Activated B cell treated with CpG ODN at 0.5 μM for 24 hours (primary cell): Measurements from ENCODE around the gene APBA1. TPM values are rescaled to one million over a fixed set of nuclear protein-coding genes. Genes with fewer than 3 reads are reported as not detected.

Experiments
- ATAC-seq: fragments of 200-7000 bp; cut with Tn5 transposase; one replicate; pipeline ENCODE4 v1.10.0; 2021; ENCODE audit warnings: low read depth, mild to moderate bottlenecking, moderate library complexity
- CTCF ChIA-PET: fragments of 350-600 bp; sonication (Branson Sonifier 250); formaldehyde crosslinking; loops from one replicate; lab custom pipeline; 2021; ENCODE audit warnings: antibody characterized with exemption; lab: Charles Lee
- POLR2A ChIA-PET: fragments of 350-600 bp; sonication (Branson Sonifier 250); formaldehyde crosslinking; loops from one replicate; lab custom pipeline; 2021; ENCODE audit warnings: antibody characterized with exemption; lab: Charles Lee
- DNase-seq: peaks from one replicate; pipeline ENCODE4 v3.0.0; 2022
- H3K27ac Mint-ChIP-seq: one replicate; pipeline ENCODE4 v1.8.0; 2020; ENCODE audit warnings: mixed read lengths
- H3K27me3 Mint-ChIP-seq: one replicate; pipeline ENCODE4 v1.8.0; 2021; ENCODE audit warnings: mixed read lengths
- H3K36me3 Mint-ChIP-seq: one replicate; pipeline ENCODE4 v1.8.0; 2021; ENCODE audit warnings: low read depth, mixed read lengths
- H3K4me1 Mint-ChIP-seq: one replicate; pipeline ENCODE4 v1.8.0; 2021; ENCODE audit warnings: mixed read lengths
- H3K4me3 Mint-ChIP-seq: one replicate; pipeline ENCODE4 v1.8.0; 2020; ENCODE audit warnings: mild to moderate bottlenecking, mixed read lengths
- H3K9me3 Mint-ChIP-seq: one replicate; pipeline ENCODE4 v1.8.0; 2020; ENCODE audit warnings: mixed read lengths
- CTCF ChIP-seq: fragments of 200-600 bp; IDR thresholded peaks from one replicate; pipeline ENCODE4 v1.8.0; 2022; ENCODE audit warnings: antibody characterized with exemption, mild to moderate bottlenecking
- intact Hi-C: fragments of 100-400 bp; cut with micrococcal nuclease; formaldehyde crosslinking; loops from one replicate; pipeline ENCODE4 v1.15.1; 2024
- total RNA-seq: library from RNA; stranded (reverse); gene quantifications from 2 replicates; pipeline ENCODE4 v1.2.3, GENCODE V29; 2022

APBA1 gene
- total RNA-seq = not detected in 2 replicates

DNA sequence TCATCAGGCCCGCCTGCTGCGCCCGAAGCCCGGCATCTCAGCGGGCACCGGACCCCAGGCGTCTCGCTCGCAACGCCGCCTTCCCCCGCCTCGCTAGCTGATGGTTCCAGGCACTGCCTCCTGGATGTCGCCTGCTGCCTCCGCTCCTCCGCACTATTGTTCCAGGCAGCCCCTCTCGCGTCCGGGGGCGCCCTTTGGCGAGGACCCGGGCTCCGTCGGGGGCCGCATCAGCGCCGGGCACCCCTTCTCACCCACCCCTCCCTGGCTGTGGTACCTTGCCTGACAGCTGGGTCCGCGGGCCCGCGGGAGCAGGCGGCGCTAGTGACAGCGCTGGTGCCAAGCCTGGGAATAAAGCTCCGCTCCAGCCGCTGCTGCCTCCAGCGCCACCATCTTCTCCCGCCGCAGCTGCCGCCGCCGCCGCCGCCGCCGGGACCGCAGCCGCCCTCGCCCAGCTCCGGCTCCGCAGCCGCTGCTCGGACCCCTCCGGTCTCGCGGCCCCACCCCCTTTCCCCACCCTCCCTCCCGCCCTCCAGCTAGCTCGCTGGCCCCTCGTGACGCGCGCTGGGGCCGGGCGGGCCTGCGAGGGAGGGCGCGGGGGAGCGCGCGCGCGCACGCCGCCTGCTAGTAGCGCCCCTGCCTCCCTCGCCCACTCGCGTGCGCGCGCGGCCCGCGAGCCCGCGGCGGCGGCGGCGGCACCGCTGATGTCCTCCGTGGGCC lies at the start of gene APBA1:
Gene APBA1, minus strand, starts transcription at position 493 of the 717 bp plus-strand sequence.
- ATAC-seq = peak; percentile 32
- ChIA-PET CTCF (interaction anchor here (1.0 kb wide), 1 partner anchor 930 kb away, joined by 4 read pairs; no protein-coding TSS in a partner anchor), POLR2A (no interaction called here)
- intact Hi-C loops = loop anchor here (2.0 kb wide), 2 partner anchors 87 to 931 kb away; no protein-coding TSS in a partner anchor
- peaks cover 25% of the 10 kb centered on the region for H3K27me3 Mint-ChIP-seq
- H3K4me1 Mint-ChIP-seq = peaks cover 18% of the 10 kb centered on the region
- no peaks in the 10 kb centered on the region for H3K36me3 Mint-ChIP-seq
- TF ChIP-seq CTCF = no peak
- peak within 1 kb of the TSS; percentile 81 for H3K4me3 Mint-ChIP-seq
- no peaks in the 10 kb centered on the region for H3K9me3 Mint-ChIP-seq
- H3K27ac Mint-ChIP-seq = no peak within 1 kb of the TSS
- DNase-seq = peak; percentile 18

DNA sequence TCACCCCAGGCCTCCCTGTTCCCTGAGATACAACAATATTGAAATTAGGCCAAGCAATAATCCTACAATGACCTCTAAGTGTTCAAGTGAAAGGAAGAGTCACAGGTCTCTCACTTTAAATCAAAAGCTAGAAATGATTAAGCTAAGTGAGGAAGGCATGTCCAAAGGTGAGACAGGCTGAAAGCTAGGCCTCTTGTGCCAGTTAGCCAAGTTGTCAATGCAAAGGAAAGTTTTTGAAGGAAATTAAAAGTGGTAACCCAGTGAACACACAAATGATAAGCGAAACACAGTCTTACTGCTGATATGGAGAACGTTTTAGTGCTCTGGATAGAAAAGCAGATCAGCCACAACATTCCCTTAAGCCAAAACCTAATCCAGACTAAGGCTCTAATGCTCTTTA lies 47.8 kb upstream of the APBA1 start:
- peaks cover 64% of the 10 kb centered on the region for H3K36me3 Mint-ChIP-seq
- H3K27me3 Mint-ChIP-seq = no peaks in the 10 kb centered on the region
- no peak overlapping the region for H3K4me3 Mint-ChIP-seq
- DNase-seq = no peak
- H3K9me3 Mint-ChIP-seq = no peaks in the 10 kb centered on the region
- no peak for TF ChIP-seq CTCF
- H3K27ac Mint-ChIP-seq = no peak overlapping the region
- ATAC-seq = no peak
- ChIA-PET POLR2A (no interaction called here), CTCF (no interaction called here)
- H3K4me1 Mint-ChIP-seq = no peaks in the 10 kb centered on the region
- intact Hi-C loops = no loop called here

DNA sequence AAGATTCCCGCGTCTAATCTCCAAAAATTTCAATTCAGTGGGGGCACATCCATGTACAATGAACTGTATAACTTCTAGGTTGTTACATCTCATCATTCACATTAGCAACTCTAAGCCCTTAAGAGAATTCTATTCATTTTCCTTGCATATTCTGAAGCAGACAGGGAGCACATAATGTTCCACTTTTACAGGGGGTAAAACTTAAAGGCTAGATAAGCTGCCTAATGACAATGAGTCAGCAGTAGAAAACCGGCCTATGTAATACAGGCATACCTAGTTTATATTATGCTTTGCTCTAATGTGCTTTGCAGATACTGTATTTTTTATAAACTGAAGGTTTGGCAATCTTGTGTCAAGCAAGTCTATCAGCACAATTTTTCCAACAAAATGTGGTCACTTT lies 47.2 kb upstream of the APBA1 start:
- intact Hi-C loops = no loop called here
- Mint-ChIP-seq H3K36me3 (peaks cover 65% of the 10 kb centered on the region), H3K9me3 (no peaks in the 10 kb centered on the region), H3K27me3 (no peaks in the 10 kb centered on the region), H3K27ac (no peak overlapping the region), H3K4me3 (no peak overlapping the region), H3K4me1 (no peaks in the 10 kb centered on the region)
- no peak for TF ChIP-seq CTCF
- ATAC-seq (no peak), DNase-seq (no peak)
- POLR2A ChIA-PET = no interaction called here
- CTCF ChIA-PET = no interaction called here

- Mint-ChIP-seq H3K27ac (no peak overlapping the region), H3K9me3 (no peaks in the 10 kb centered on the region), H3K27me3 (no peaks in the 10 kb centered on the region), H3K4me3 (no peak overlapping the region), H3K36me3 (peaks cover 65% of the 10 kb centered on the region), H3K4me1 (no peaks in the 10 kb centered on the region)
- ChIA-PET CTCF (no interaction called here), POLR2A (no interaction called here)
- ATAC-seq (no peak), DNase-seq (no peak)
- intact Hi-C loops = no loop called here
- TF ChIP-seq CTCF = no peak
Measured at GRCh38 chr9:69718218-69718617, 46.0 kb upstream of the APBA1 start.

DNA sequence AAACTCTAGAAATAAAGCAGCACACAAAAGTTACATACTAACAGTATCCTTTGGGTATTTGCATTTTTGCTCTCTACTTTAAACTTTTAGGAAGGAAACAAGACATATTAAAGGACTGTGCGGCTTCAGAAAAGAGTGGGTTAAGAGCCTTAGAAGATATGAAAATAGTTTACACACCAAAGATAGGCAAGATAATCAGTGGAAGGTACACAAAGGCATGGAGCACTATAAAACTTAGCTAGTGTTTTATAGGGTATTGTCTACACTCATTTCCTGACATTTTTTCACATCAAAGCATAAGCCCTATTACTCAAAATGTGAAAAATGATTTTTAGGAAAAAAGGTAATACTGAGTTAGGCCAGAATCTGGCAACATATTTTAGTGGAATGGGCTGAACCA lies 43.7 kb upstream of the APBA1 start:
- ChIA-PET CTCF (no interaction called here), POLR2A (no interaction called here)
- H3K4me1 Mint-ChIP-seq = no peaks in the 10 kb centered on the region
- H3K36me3 Mint-ChIP-seq = peaks cover 58% of the 10 kb centered on the region
- H3K9me3 Mint-ChIP-seq = no peaks in the 10 kb centered on the region
- H3K27ac Mint-ChIP-seq = no peak overlapping the region
- intact Hi-C loops = no loop called here
- TF ChIP-seq CTCF = no peak
- no peak for DNase-seq
- no peak for ATAC-seq
- H3K4me3 Mint-ChIP-seq = no peak overlapping the region
- no peaks in the 10 kb centered on the region for H3K27me3 Mint-ChIP-seq
